Endothelial cell of umbilical vein (primary cell): ENCODE measurements around the gene CCR9. TPM values are rescaled to one million over a fixed set of nuclear protein-coding genes. Genes with fewer than 3 reads are reported as not detected.

Source experiments
- BruUV-seq: library from RNA; stranded (reverse); fragments of 400-500 nt; replicated peaks from 2 replicates; lab custom pipeline; 2021; lab: Mats Ljungman, UMichigan
- CTCF ChIA-PET: fragments of 300-600, 350-600 bp; sonication (Branson Sonifier 250); formaldehyde crosslinking; loops from one replicate; lab custom pipeline; 2021; ENCODE audit warnings: antibody characterized with exemption, inconsistent platforms; lab: Charles Lee
- POLR2A ChIA-PET: fragments of 300-600, 350-600 bp; sonication (Branson Sonifier 250); formaldehyde crosslinking; loops from one replicate; lab custom pipeline; 2021; ENCODE audit warnings: antibody characterized with exemption, inconsistent platforms; lab: Charles Lee
- DNase-seq: peaks from one replicate; pipeline ENCODE4 v3.0.0-alpha.2; 2011; ENCODE audit warnings: low read depth, low spot score
- FAIRE-seq: peaks from 2 replicates; lab custom pipeline; 2011; peaks lifted over from hg19 to GRCh38; lab: Jason Lieb, UNC
- H2AFZ ChIP-seq: 2 replicates; pipeline ENCODE4 v1.6.0; 2012; ENCODE audit warnings: low read depth, low read length, control low read depth, inconsistent platforms
- H3K27ac ChIP-seq: 2 replicates; pipeline ENCODE4 v1.5.1; 2011; ENCODE audit warnings: low read depth, mild to moderate bottlenecking, control low read depth, low read length, moderate library complexity; ENCODE audit not compliant: insufficient read depth
- H3K27me3 ChIP-seq, 2 experiments: 2 replicates each; pipeline versions ENCODE4 v1.6.0 to v1.6.1; 2011; ENCODE audit warnings: low read length in 2 of 2, mixed read lengths in 1 of 2; ENCODE audit not compliant: control insufficient read depth in 2 of 2, insufficient read depth in 2 of 2
- H3K36me3 ChIP-seq, 2 experiments: 2 replicates in 1 of 2; 3 replicates in 1 of 2; pipeline ENCODE4 v1.5.1; 2011; ENCODE audit warnings: low read length in 2 of 2, mild to moderate bottlenecking in 1 of 2, moderate library complexity in 1 of 2; ENCODE audit not compliant: control insufficient read depth in 2 of 2, insufficient read depth in 2 of 2; ENCODE audit errors: extremely low read depth in 1 of 2
- H3K4me1 ChIP-seq: 3 replicates; pipeline ENCODE4 v1.5.1; 2011; ENCODE audit warnings: mild to moderate bottlenecking, low read length; ENCODE audit not compliant: control insufficient read depth, insufficient read depth; ENCODE audit errors: extremely low read depth
- H3K4me2 ChIP-seq: 2 replicates; pipeline ENCODE4 v1.6.1; 2011; ENCODE audit warnings: low read length, control low read depth, mixed read lengths; ENCODE audit not compliant: insufficient read depth
- H3K4me3 ChIP-seq, 3 experiments: fragments of 200-600 bp in 1 of 3; sonication (generic), shearing (Covaris generic) in 1 of 3; replicated peaks in 1 of 3; 2 replicates each; pipeline ENCODE4 v1.5.1; 2011 to 2016; ENCODE audit warnings: control low read depth in 3 of 3, low read length in 3 of 3, mild to moderate bottlenecking in 2 of 3, inconsistent platforms in 1 of 3, low read depth in 1 of 3, moderate library complexity in 1 of 3; ENCODE audit not compliant: insufficient read depth in 1 of 3
- H3K79me2 ChIP-seq: 2 replicates; pipeline ENCODE4 v1.6.0; 2012; ENCODE audit warnings: low read length, inconsistent platforms; ENCODE audit not compliant: control insufficient read depth, insufficient read depth
- H3K9ac ChIP-seq: replicated peaks from 2 replicates; pipeline ENCODE3; 2011; ENCODE audit warnings: low read length, control low read depth; ENCODE audit not compliant: insufficient read depth; ENCODE audit errors: extremely low read depth
- H3K9me1 ChIP-seq: replicated peaks from 3 replicates; pipeline ENCODE4 v1.6.0; 2011; ENCODE audit warnings: mild to moderate bottlenecking, low read length; ENCODE audit not compliant: control insufficient read depth, insufficient read depth; ENCODE audit errors: extremely low read depth
- H3K9me3 ChIP-seq: replicated peaks from 2 replicates; pipeline ENCODE4 v1.5.1; 2012; ENCODE audit warnings: low read length, inconsistent platforms; ENCODE audit not compliant: control insufficient read depth, insufficient read depth
- H4K20me1 ChIP-seq: replicated peaks from 2 replicates; pipeline ENCODE3; 2011; ENCODE audit warnings: mild to moderate bottlenecking, low read length; ENCODE audit not compliant: control insufficient read depth, insufficient read depth; ENCODE audit errors: extremely low read depth
- EZH2 ChIP-seq: IDR thresholded peaks from 2 replicates; pipeline ENCODE4 v1.6.1; 2012; ENCODE audit warnings: borderline replicate concordance, low read depth, mild to moderate bottlenecking, moderate library complexity, low read length, inconsistent platforms; ENCODE audit not compliant: severe bottlenecking
- FOS ChIP-seq: IDR thresholded peaks from 2 replicates; pipeline ENCODE4 v1.6.1; 2011; ENCODE audit warnings: mild to moderate bottlenecking, low read length, moderate library complexity, borderline replicate concordance; ENCODE audit not compliant: insufficient read depth
- GATA2 ChIP-seq: IDR thresholded peaks from 2 replicates; pipeline ENCODE4 v1.7.0; 2011; ENCODE audit warnings: low read depth, mild to moderate bottlenecking, moderate library complexity, mixed read lengths, low read length; ENCODE audit not compliant: insufficient read length, insufficient read depth
- JUN ChIP-seq: IDR thresholded peaks from 2 replicates; pipeline ENCODE4 v1.6.1; 2011; ENCODE audit warnings: borderline replicate concordance, low read depth; ENCODE audit not compliant: insufficient read length, insufficient read depth
- MYC ChIP-seq: IDR thresholded peaks from one replicate; pipeline ENCODE4 v1.6.1; 2011; ENCODE audit warnings: mild to moderate bottlenecking, low read depth, low read length
- POLR2A ChIP-seq: IDR thresholded peaks from 2 replicates; pipeline ENCODE4 v1.6.1; 2012; ENCODE audit warnings: low read depth, mild to moderate bottlenecking, control low read depth, low read length
- POLR2AphosphoS5 ChIP-seq: IDR thresholded peaks from 2 replicates; pipeline ENCODE4 v1.6.1; 2012; ENCODE audit warnings: low read depth, mild to moderate bottlenecking, control low read depth, low read length, moderate library complexity; ENCODE audit not compliant: insufficient read depth
- dilution Hi-C: fragments of 300-500 bp; cut with MboI; formaldehyde crosslinking; loops from one replicate; pipeline ENCODE4 v1.15.0; 2019; ENCODE audit warnings: low sequenced_read_pairs; ENCODE audit not compliant: extremely low pct_ligation_motif_present
- intact Hi-C: fragments of 100-400 bp; cut with micrococcal nuclease; formaldehyde crosslinking; loops from one replicate; pipeline ENCODE4 v1.10.0; 2022
- polyA plus RNA-seq, 4 experiments: library from polyadenylated mRNA; depleted of rRNA in 3 of 4; stranded (reverse) in 3 of 4; unstranded in 1 of 4; fragments of >200 nt; gene quantifications; 2 replicates each; pipeline versions ENCODE4 v1.2.1 to v1.2.3, GENCODE V29; 2011 to 2012; ENCODE audit warnings: missing spikeins in 1 of 4
- total RNA-seq: library from RNA; stranded (reverse); gene quantifications from 2 replicates; pipeline ENCODE4 v1.2.3, GENCODE V29; 2021
- TF ChIP-seq, protein P1 (sequence below): IDR thresholded peaks from 2 replicates; pipeline ENCODE4 v1.6.1; 2011; ENCODE audit not compliant: insufficient read depth, insufficient read length
- TF ChIP-seq, protein P2 (sequence below), 2 donors: IDR thresholded peaks; 1 replicate in 1 of 2; 2 replicates in 1 of 2; pipeline ENCODE4 v1.5.1; 2011; ENCODE audit warnings: low read length in 2 of 2, mild to moderate bottlenecking in 2 of 2, moderate library complexity in 2 of 2, control low read depth in 1 of 2, inconsistent platforms in 1 of 2, low read depth in 1 of 2; ENCODE audit not compliant: insufficient read depth in 1 of 2; ENCODE audit errors: extremely low read depth in 1 of 2

The CCR9 gene
- total and polyA plus RNA-seq, 2 donors (not counting 3 experiments of a cell fraction or from before 2014, with no cell fraction given): not detected

DNA sequence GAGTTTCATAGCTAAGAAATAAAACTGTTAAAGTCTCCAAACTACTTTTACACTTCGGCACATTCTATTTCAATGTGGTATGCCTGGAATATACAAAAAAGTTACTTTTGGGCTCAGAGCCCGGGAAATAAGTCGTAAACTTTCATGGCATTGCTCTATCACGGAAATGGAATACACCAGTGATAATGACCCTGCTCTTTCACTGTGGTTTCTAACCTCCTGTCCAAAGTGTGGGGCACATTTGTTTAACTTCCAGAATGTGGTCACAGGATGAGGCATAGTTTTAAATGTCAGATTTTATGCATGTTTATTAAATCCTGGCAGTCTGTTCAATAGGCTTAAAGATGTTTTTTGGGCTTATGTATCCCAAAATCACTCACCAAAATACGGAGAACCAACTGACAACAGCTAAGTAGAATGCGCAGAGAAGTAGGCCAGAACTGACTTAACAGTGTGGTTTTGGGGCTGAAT, 62.0 kb downstream of the CCR9 start:
- no peak for FAIRE-seq
- H4K20me1 ChIP-seq: no peaks in the 10 kb centered on the region
- BruUV-seq: no TSS peak
- H3K9ac ChIP-seq: no peak overlapping the region
- intact Hi-C loops (no loop called here), dilution Hi-C loops (no loop called here)
- no peak overlapping the region for H3K4me2 ChIP-seq
- TF ChIP-seq, protein P1, sequence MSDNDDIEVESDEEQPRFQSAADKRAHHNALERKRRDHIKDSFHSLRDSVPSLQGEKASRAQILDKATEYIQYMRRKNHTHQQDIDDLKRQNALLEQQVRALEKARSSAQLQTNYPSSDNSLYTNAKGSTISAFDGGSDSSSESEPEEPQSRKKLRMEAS: no peak
- TF ChIP-seq MYC (no peak), POLR2A (no peak), FOS (no peak), POLR2AphosphoS5 (no peak), GATA2 (no peak), EZH2 (no peak), JUN (no peak)
- TF ChIP-seq, protein P2, sequence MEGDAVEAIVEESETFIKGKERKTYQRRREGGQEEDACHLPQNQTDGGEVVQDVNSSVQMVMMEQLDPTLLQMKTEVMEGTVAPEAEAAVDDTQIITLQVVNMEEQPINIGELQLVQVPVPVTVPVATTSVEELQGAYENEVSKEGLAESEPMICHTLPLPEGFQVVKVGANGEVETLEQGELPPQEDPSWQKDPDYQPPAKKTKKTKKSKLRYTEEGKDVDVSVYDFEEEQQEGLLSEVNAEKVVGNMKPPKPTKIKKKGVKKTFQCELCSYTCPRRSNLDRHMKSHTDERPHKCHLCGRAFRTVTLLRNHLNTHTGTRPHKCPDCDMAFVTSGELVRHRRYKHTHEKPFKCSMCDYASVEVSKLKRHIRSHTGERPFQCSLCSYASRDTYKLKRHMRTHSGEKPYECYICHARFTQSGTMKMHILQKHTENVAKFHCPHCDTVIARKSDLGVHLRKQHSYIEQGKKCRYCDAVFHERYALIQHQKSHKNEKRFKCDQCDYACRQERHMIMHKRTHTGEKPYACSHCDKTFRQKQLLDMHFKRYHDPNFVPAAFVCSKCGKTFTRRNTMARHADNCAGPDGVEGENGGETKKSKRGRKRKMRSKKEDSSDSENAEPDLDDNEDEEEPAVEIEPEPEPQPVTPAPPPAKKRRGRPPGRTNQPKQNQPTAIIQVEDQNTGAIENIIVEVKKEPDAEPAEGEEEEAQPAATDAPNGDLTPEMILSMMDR (IDR thresholded peaks at IDR 0.05; ENCODE audit: extremely low read depth in 1 of 2, insufficient read depth in 1 of 2, low read depth in 1 of 2, low read length in 2 of 2): no peak
- POLR2A ChIA-PET: no interaction called here
- H2AFZ ChIP-seq: no peak overlapping the region
- no peaks in the 10 kb centered on the region for H3K9me1 ChIP-seq
- CTCF ChIA-PET: interaction anchor here (0.5 to 1.6 kb wide), 4 partner anchors 10 to 129 kb away, joined by 3 read pairs; no protein-coding TSS in a partner anchor
- H3K9me3 ChIP-seq: no peaks in the 10 kb centered on the region
- no peak overlapping the region for H3K4me3 ChIP-seq
- H3K27me3 ChIP-seq: no peaks in the 10 kb centered on the region
- no peak for DNase-seq
- no peak overlapping the region for H3K27ac ChIP-seq
- no peaks in the 10 kb centered on the region for H3K4me1 ChIP-seq
- peaks cover 11 to 54% of the 10 kb centered on the region in 2 experiments for H3K36me3 ChIP-seq
- no peaks in the 10 kb centered on the region for H3K79me2 ChIP-seq
